ENCODE results near the gene ARHGAP15.

The ARHGAP15 gene

DNA sequence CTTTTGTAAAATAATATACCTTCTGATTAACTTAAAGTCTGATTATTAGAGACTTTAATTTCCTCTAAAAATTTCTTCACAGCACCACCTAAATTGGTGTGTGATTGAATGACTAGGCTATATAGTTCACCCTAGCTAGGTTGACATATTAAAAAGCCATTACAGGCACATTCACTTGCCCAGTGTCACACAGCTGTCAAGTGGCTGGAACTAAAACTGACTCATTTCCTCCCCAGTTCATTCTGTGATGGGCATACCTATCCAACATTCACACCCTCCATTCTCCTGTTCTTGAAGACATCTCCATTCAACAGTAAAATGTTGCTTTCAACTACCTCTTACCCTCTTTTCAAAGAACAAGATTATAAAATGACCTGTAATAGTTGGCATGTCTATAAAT lies 334.5 kb downstream of the ARHGAP15 start:
- Histone ChIP-seq H3K4me2 (ENCODE audit: low read length) (no peak overlapping the region), H2BK120ac (ENCODE audit: insufficient read depth, low read length, poor library complexity) (no peak overlapping the region), H2AFZ (ENCODE audit: insufficient read depth, low read length, poor library complexity) (no peak overlapping the region), H2AK5ac (ENCODE audit: low read length) (no peak overlapping the region), H3K4me1 (ENCODE audit: control insufficient read depth in 1 of 2, insufficient read depth in 2 of 2, low read length in 2 of 2) (no peaks in the 10 kb centered on the region), H3K18ac (ENCODE audit: low read length) (no peak overlapping the region), H3K9me3 (ENCODE audit: insufficient read depth, low read depth, low read length) (no peaks in the 10 kb centered on the region), H3K79me1 (ENCODE audit: low read length) (no peaks in the 10 kb centered on the region), H4K12ac (ENCODE audit: low read depth, low read length) (no peak overlapping the region), H4K8ac (ENCODE audit: low read depth, low read length) (no peak overlapping the region), H4K91ac (ENCODE audit: low read depth, low read length) (no peak overlapping the region), H3K36me3 (ENCODE audit: control insufficient read depth in 1 of 2, insufficient read depth in 2 of 2, low read length in 2 of 2) (no peaks in the 10 kb centered on the region), H2BK5ac (ENCODE audit: low read depth, low read length, poor library complexity) (no peak overlapping the region), H3K4me3 (ENCODE audit: low read depth, low read length) (no peak overlapping the region), H3K27ac (ENCODE audit: low read depth, low read length) (no peak overlapping the region), H2BK12ac (ENCODE audit: low read length) (no peak overlapping the region), H3K27me3 (ENCODE audit: insufficient read depth, low read length) (no peaks in the 10 kb centered on the region), H3K79me2 (ENCODE audit: control insufficient read depth, insufficient read depth, low read length, poor library complexity) (no peaks in the 10 kb centered on the region), H3K23ac (ENCODE audit: low read length) (no peak overlapping the region), H3K14ac (ENCODE audit: low read length) (no peak overlapping the region), H3K4ac (ENCODE audit: low read depth, low read length) (no peak overlapping the region), H3K9ac (ENCODE audit: low read length) (no peak overlapping the region)
- DNase-seq = no peak

DNA sequence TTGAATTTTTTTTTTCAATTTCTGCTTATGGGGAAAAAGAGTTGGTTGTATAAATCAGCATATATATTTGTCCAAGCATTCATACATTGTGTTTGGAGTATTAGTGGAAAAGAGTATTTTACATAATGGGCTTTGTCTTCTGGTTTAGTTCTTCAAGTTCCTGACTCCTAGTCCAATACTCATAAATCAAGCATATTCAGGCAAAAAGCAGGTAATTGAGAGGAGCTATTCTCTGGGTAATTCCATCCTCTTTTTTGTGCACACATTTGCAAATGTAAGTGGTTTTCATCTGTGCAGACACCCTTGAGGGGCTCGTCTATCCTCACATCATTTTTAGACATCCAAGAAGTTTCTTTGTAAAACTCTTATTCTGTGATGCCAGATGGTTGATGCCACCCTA lies 337.2 kb downstream of the ARHGAP15 start:
- Histone ChIP-seq H3K79me2 (ENCODE audit: control insufficient read depth, insufficient read depth, low read length, poor library complexity) (no peaks in the 10 kb centered on the region), H3K9me3 (ENCODE audit: insufficient read depth, low read depth, low read length) (no peaks in the 10 kb centered on the region), H3K27ac (ENCODE audit: low read depth, low read length) (no peak overlapping the region), H2BK120ac (ENCODE audit: insufficient read depth, low read length, poor library complexity) (no peak overlapping the region), H2AK5ac (ENCODE audit: low read length) (no peak overlapping the region), H3K18ac (ENCODE audit: low read length) (no peak overlapping the region), H2BK12ac (ENCODE audit: low read length) (no peak overlapping the region), H3K4ac (ENCODE audit: low read depth, low read length) (no peak overlapping the region), H3K14ac (ENCODE audit: low read length) (no peak overlapping the region), H3K4me1 (ENCODE audit: control insufficient read depth in 1 of 2, insufficient read depth in 2 of 2, low read length in 2 of 2) (no peaks in the 10 kb centered on the region), H3K4me3 (ENCODE audit: low read depth, low read length) (no peak overlapping the region), H3K9ac (ENCODE audit: low read length) (no peak overlapping the region), H2AFZ (ENCODE audit: insufficient read depth, low read length, poor library complexity) (no peak overlapping the region), H3K23ac (ENCODE audit: low read length) (no peak overlapping the region), H3K4me2 (ENCODE audit: low read length) (no peak overlapping the region), H3K79me1 (ENCODE audit: low read length) (no peaks in the 10 kb centered on the region), H4K8ac (ENCODE audit: low read depth, low read length) (no peak overlapping the region), H2BK5ac (ENCODE audit: low read depth, low read length, poor library complexity) (no peak overlapping the region), H3K27me3 (ENCODE audit: insufficient read depth, low read length) (no peaks in the 10 kb centered on the region), H4K12ac (ENCODE audit: low read depth, low read length) (no peak overlapping the region), H4K91ac (ENCODE audit: low read depth, low read length) (no peak overlapping the region), H3K36me3 (ENCODE audit: control insufficient read depth in 1 of 2, insufficient read depth in 2 of 2, low read length in 2 of 2) (no peaks in the 10 kb centered on the region)
- WGBS (ENCODE audit: extremely low coverage, insufficient coverage, insufficient read length) = no CpG with 5 or more reads among the region's 1 CpG
- DNase-seq = no peak

DNA sequence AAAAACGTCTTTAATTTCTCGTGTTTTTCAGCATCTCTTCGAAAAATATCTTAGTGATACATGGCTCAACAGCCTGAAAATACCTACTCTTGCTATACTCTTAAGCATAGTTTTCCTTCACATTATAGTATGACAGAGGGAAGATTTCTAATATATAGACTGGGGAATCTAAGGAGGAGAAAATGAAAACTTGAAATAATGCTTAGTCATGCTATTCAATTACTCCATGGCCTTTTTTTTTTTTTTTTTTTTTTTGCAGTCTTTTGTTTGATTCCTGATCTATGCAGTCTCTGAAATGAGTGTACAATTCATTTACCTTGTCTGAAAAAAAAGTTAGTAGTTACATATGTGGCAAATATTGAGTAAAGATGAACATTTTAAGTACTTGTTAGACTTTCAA lies 337.8 kb downstream of the ARHGAP15 start:
- Histone ChIP-seq H3K27ac (ENCODE audit: low read depth, low read length) (no peak overlapping the region), H4K8ac (ENCODE audit: low read depth, low read length) (no peak overlapping the region), H2AFZ (ENCODE audit: insufficient read depth, low read length, poor library complexity) (no peak overlapping the region), H3K9ac (ENCODE audit: low read length) (no peak overlapping the region), H3K9me3 (ENCODE audit: insufficient read depth, low read depth, low read length) (no peaks in the 10 kb centered on the region), H2AK5ac (ENCODE audit: low read length) (no peak overlapping the region), H3K4me2 (ENCODE audit: low read length) (no peak overlapping the region), H2BK12ac (ENCODE audit: low read length) (no peak overlapping the region), H2BK120ac (ENCODE audit: insufficient read depth, low read length, poor library complexity) (no peak overlapping the region), H3K79me2 (ENCODE audit: control insufficient read depth, insufficient read depth, low read length, poor library complexity) (no peaks in the 10 kb centered on the region), H3K14ac (ENCODE audit: low read length) (no peak overlapping the region), H3K27me3 (ENCODE audit: insufficient read depth, low read length) (no peaks in the 10 kb centered on the region), H3K18ac (ENCODE audit: low read length) (no peak overlapping the region), H3K79me1 (ENCODE audit: low read length) (no peaks in the 10 kb centered on the region), H3K4me1 (ENCODE audit: control insufficient read depth in 1 of 2, insufficient read depth in 2 of 2, low read length in 2 of 2) (no peaks in the 10 kb centered on the region), H3K23ac (ENCODE audit: low read length) (no peak overlapping the region), H3K36me3 (ENCODE audit: control insufficient read depth in 1 of 2, insufficient read depth in 2 of 2, low read length in 2 of 2) (no peaks in the 10 kb centered on the region), H3K4me3 (ENCODE audit: low read depth, low read length) (no peak overlapping the region), H2BK5ac (ENCODE audit: low read depth, low read length, poor library complexity) (no peak overlapping the region), H4K12ac (ENCODE audit: low read depth, low read length) (no peak overlapping the region), H3K4ac (ENCODE audit: low read depth, low read length) (no peak overlapping the region), H4K91ac (ENCODE audit: low read depth, low read length) (no peak overlapping the region)
- WGBS (ENCODE audit: extremely low coverage, insufficient coverage, insufficient read length) = no CpG with 5 or more reads among the region's 3 CpGs
- no peak for DNase-seq

DNA sequence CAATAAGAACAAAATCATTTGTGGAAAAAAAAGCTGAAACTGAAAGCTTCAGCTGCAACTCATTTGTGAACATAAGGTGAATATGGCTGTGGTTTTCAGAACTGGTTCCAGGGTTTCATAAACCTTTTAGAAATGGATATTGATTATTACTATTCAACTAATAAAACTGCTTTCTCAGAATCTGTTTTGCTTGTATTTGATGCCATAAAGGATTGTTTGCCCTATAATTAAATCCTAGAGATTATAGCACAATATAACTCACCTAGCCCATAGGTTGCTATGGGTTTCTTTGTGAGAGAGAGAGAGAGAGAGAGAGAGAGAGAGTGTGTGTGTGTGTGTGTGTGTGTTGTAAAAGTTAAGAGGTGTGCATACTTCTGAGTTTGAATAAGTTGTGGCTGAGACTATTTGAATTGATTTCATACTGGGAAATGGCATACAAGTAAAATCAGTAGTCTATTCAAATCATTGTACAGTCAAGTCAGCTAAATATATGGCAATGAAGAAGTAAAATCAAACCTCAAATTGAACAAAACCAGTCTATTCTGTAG lies 339.2 kb downstream of the ARHGAP15 start:
- no peak overlapping the region for H4K12ac ChIP-seq (ENCODE audit: low read depth, low read length)
- H3K9ac ChIP-seq (ENCODE audit: low read length) = no peak overlapping the region
- H3K36me3 ChIP-seq (ENCODE audit: control insufficient read depth in 1 of 2, insufficient read depth in 2 of 2, low read length in 2 of 2) = no peaks in the 10 kb centered on the region
- H3K9me3 ChIP-seq (ENCODE audit: insufficient read depth, low read depth, low read length) = no peaks in the 10 kb centered on the region
- no peak overlapping the region for H3K4me3 ChIP-seq (ENCODE audit: low read depth, low read length)
- H4K91ac ChIP-seq (ENCODE audit: low read depth, low read length) = no peak overlapping the region
- no peaks in the 10 kb centered on the region for H3K79me1 ChIP-seq (ENCODE audit: low read length)
- no peak overlapping the region for H2AFZ ChIP-seq (ENCODE audit: insufficient read depth, low read length, poor library complexity)
- H3K14ac ChIP-seq (ENCODE audit: low read length) = no peak overlapping the region
- no peak overlapping the region for H2BK120ac ChIP-seq (ENCODE audit: insufficient read depth, low read length, poor library complexity)
- H3K4me1 ChIP-seq (ENCODE audit: control insufficient read depth in 1 of 2, insufficient read depth in 2 of 2, low read length in 2 of 2) = no peaks in the 10 kb centered on the region
- no peak overlapping the region for H2AK5ac ChIP-seq (ENCODE audit: low read length)
- H3K27me3 ChIP-seq (ENCODE audit: insufficient read depth, low read length) = no peaks in the 10 kb centered on the region
- no peak overlapping the region for H3K23ac ChIP-seq (ENCODE audit: low read length)
- no peak overlapping the region for H3K18ac ChIP-seq (ENCODE audit: low read length)
- H3K27ac ChIP-seq (ENCODE audit: low read depth, low read length) = no peak overlapping the region
- H3K4ac ChIP-seq (ENCODE audit: low read depth, low read length) = no peak overlapping the region
- no peak overlapping the region for H4K8ac ChIP-seq (ENCODE audit: low read depth, low read length)
- DNase-seq = no peak
- H3K4me2 ChIP-seq (ENCODE audit: low read length) = no peak overlapping the region
- H3K79me2 ChIP-seq (ENCODE audit: control insufficient read depth, insufficient read depth, low read length, poor library complexity) = no peaks in the 10 kb centered on the region
- no peak overlapping the region for H2BK5ac ChIP-seq (ENCODE audit: low read depth, low read length, poor library complexity)
- H2BK12ac ChIP-seq (ENCODE audit: low read length) = no peak overlapping the region

All from trophoblast cell (in vitro differentiated cells and primary cell).